ENCODE results near the gene OR52W1. TPM values are rescaled to one million over a fixed set of nuclear protein-coding genes. Genes with fewer than 3 reads are reported as not detected.

Gene OR52W1
- total and polyA plus RNA-seq, 2 donors from 2014 or later: not detected

DNA sequence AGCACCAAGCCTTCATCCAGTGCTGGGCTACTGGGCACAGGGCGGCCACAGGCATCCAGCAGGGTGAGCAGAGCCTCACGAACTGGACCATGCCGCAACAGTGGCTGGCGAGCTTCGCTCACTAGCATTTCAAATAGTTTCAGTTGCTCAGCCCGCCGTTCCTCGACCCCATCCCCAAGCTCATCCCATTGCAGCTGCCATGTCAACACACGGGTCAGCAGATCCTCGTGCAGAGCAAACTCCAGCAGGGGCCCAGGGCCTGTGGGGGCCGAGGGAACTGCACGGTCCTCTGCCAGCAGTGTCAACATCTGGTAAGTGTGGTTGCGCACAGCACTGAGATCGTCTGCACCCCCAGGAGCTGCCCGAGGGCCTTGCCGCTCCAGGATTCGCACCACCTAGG lies 24.8 kb downstream of the OR52W1 start:
- Histone ChIP-seq H3K27ac (ENCODE audit: low read depth in 2 of 2, low read length in 2 of 2) (no peak overlapping the region), H3K9me3 (ENCODE audit: control insufficient read depth in 2 of 3, insufficient read depth in 1 of 3, low read length in 3 of 3) (no peaks in the 10 kb centered on the region), H3K36me3 (ENCODE audit: control insufficient read depth in 2 of 3, insufficient read depth in 3 of 3, low read length in 3 of 3) (peaks cover 8 to 42% (median 37%) of the 10 kb centered on the region in 3 donors), H3K4me1 (ENCODE audit: control insufficient read depth in 2 of 3, insufficient read depth in 2 of 3, low read depth in 1 of 3, low read length in 3 of 3) (peaks cover 0 to 13% (median 0%) of the 10 kb centered on the region in 3 donors), H3K4me3 (ENCODE audit: low read length in 3 of 3) (no peak overlapping the region), H3K27me3 (ENCODE audit: control insufficient read depth, insufficient read depth, low read length) (no peaks in the 10 kb centered on the region), H3K9ac (ENCODE audit: low read length in 3 of 3) (no peak overlapping the region)
- FAIRE-seq (no peak), DNase-seq (no peak)
- intact Hi-C loops (cut with DNase I): no loop called here
- TF ChIP-seq, protein P1, sequence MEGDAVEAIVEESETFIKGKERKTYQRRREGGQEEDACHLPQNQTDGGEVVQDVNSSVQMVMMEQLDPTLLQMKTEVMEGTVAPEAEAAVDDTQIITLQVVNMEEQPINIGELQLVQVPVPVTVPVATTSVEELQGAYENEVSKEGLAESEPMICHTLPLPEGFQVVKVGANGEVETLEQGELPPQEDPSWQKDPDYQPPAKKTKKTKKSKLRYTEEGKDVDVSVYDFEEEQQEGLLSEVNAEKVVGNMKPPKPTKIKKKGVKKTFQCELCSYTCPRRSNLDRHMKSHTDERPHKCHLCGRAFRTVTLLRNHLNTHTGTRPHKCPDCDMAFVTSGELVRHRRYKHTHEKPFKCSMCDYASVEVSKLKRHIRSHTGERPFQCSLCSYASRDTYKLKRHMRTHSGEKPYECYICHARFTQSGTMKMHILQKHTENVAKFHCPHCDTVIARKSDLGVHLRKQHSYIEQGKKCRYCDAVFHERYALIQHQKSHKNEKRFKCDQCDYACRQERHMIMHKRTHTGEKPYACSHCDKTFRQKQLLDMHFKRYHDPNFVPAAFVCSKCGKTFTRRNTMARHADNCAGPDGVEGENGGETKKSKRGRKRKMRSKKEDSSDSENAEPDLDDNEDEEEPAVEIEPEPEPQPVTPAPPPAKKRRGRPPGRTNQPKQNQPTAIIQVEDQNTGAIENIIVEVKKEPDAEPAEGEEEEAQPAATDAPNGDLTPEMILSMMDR (IDR thresholded peaks at IDR 0.05; ENCODE audit: borderline replicate concordance, extremely low read depth, insufficient read depth): no peak

DNA sequence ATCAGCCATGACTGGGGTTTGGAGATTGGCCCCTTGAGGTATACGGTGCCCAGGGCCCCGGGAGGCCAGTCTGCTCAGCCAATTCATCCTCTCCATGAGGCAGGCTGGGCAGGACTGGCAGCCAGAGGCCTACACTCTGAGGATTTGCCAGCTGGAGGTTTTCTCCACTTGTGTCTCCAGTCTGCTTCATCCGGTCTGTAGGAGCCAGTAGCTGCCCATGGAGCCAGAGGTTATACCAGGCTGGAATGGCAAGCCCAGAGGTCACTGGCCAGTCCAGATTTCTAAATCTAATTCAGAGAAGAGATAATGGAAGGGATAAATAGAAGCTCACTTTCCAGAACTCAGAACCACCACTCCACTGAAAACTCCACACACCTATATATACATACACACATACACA lies 25.4 kb downstream of the OR52W1 start:
- H3K4me3 ChIP-seq (ENCODE audit: low read length in 3 of 3): no peak overlapping the region
- no peaks in the 10 kb centered on the region for H3K9me3 ChIP-seq (ENCODE audit: control insufficient read depth in 2 of 3, insufficient read depth in 1 of 3, low read length in 3 of 3)
- TF ChIP-seq, protein P1 (IDR thresholded peaks at IDR 0.05; ENCODE audit: borderline replicate concordance, extremely low read depth, insufficient read depth): no peak
- FAIRE-seq (no peak), DNase-seq (no peak)
- H3K27me3 ChIP-seq (ENCODE audit: control insufficient read depth, insufficient read depth, low read length): no peaks in the 10 kb centered on the region
- intact Hi-C loops (cut with DNase I): no loop called here
- no peak overlapping the region for H3K27ac ChIP-seq (ENCODE audit: low read depth in 2 of 2, low read length in 2 of 2)
- peaks cover 0 to 13% (median 0%) of the 10 kb centered on the region in 3 donors for H3K4me1 ChIP-seq (ENCODE audit: control insufficient read depth in 2 of 3, insufficient read depth in 2 of 3, low read depth in 1 of 3, low read length in 3 of 3)
- H3K36me3 ChIP-seq (ENCODE audit: control insufficient read depth in 2 of 3, insufficient read depth in 3 of 3, low read length in 3 of 3): peaks cover 8 to 36% (median 32%) of the 10 kb centered on the region in 3 donors
- no peak overlapping the region for H3K9ac ChIP-seq (ENCODE audit: low read length in 3 of 3)

DNA sequence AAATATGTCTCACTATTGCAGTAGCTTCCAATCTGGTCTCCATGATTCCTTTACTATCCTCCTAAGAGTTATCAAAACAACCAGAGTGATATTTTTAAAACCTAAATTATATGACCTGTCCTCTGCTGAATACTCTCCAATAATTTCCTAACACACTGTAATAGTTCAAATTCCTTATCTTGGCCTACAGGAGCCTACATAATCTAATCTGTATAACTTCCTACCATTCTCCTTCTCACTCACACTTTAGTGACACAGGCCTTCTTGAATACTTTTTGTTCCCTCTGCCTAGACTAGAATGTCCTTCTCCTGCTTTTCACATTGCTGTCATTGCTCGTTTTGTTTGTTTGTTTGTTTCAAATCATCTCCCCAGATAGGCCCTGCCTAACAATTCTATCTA lies 26.0 kb downstream of the OR52W1 start:
- Histone ChIP-seq H3K36me3 (ENCODE audit: control insufficient read depth in 2 of 3, insufficient read depth in 3 of 3, low read length in 3 of 3) (peaks cover 5 to 30% (median 28%) of the 10 kb centered on the region in 3 donors), H3K27ac (ENCODE audit: low read depth in 2 of 2, low read length in 2 of 2) (no peak overlapping the region), H3K9ac (ENCODE audit: low read length in 3 of 3) (no peak overlapping the region), H3K4me3 (ENCODE audit: low read length in 3 of 3) (no peak overlapping the region), H3K9me3 (ENCODE audit: control insufficient read depth in 2 of 3, insufficient read depth in 1 of 3, low read length in 3 of 3) (no peaks in the 10 kb centered on the region), H3K27me3 (ENCODE audit: control insufficient read depth, insufficient read depth, low read length) (no peaks in the 10 kb centered on the region), H3K4me1 (ENCODE audit: control insufficient read depth in 2 of 3, insufficient read depth in 2 of 3, low read depth in 1 of 3, low read length in 3 of 3) (peaks cover 0 to 13% (median 0%) of the 10 kb centered on the region in 3 donors)
- intact Hi-C loops (cut with DNase I): no loop called here
- DNase-seq (no peak), FAIRE-seq (no peak)
- TF ChIP-seq, protein P1 (IDR thresholded peaks at IDR 0.05; ENCODE audit: borderline replicate concordance, extremely low read depth, insufficient read depth): no peak

DNA sequence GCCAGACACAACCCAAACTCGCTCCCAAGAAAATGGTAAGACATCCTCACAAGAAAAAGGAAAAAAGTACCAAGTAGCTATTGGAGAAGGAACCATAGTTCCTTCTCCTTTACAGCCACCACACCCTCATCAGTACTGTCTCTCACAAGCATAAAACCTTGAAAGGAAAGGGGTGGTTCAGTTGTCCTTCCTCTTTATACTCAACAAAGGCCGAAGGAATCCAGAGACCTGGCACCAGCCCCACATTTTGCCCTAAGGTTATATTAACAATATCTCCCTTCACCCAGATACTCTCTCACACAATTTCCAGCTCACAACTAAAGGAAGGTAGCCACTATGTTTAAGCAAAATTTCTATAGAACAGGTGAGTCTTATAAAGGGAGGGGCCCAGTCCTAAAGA lies 26.9 kb downstream of the OR52W1 start:
- FAIRE-seq (no peak), DNase-seq (no peak)
- H3K4me1 ChIP-seq (ENCODE audit: control insufficient read depth in 2 of 3, insufficient read depth in 2 of 3, low read depth in 1 of 3, low read length in 3 of 3): peaks cover 0 to 13% (median 0%) of the 10 kb centered on the region in 3 donors
- H3K9ac ChIP-seq (ENCODE audit: low read length in 3 of 3): no peak overlapping the region
- no peaks in the 10 kb centered on the region for H3K27me3 ChIP-seq (ENCODE audit: control insufficient read depth, insufficient read depth, low read length)
- no peaks in the 10 kb centered on the region for H3K9me3 ChIP-seq (ENCODE audit: control insufficient read depth in 2 of 3, insufficient read depth in 1 of 3, low read length in 3 of 3)
- TF ChIP-seq, protein P1 (IDR thresholded peaks at IDR 0.05; ENCODE audit: borderline replicate concordance, extremely low read depth, insufficient read depth): no peak
- peak overlapping the region in 1 of 3 donors; percentile 5 for H3K4me3 ChIP-seq (ENCODE audit: low read length in 3 of 3)
- intact Hi-C loops (cut with DNase I): no loop called here
- H3K36me3 ChIP-seq (ENCODE audit: control insufficient read depth in 2 of 3, insufficient read depth in 3 of 3, low read length in 3 of 3): peaks cover 5 to 30% (median 23%) of the 10 kb centered on the region in 3 donors
- no peak overlapping the region for H3K27ac ChIP-seq (ENCODE audit: low read depth in 2 of 2, low read length in 2 of 2)
